Common myeloid progenitor, CD34-positive (primary cell): ENCODE results near the gene RASD2.

Experiments used
- CTCF ChIA-PET: fragments of 350-600 bp; sonication (Branson Sonifier 250); formaldehyde crosslinking; loops from one replicate; lab custom pipeline; 2021; ENCODE audit warnings: antibody characterized with exemption; lab: Charles Lee
- POLR2A ChIA-PET: fragments of 350-600 bp; sonication (Branson Sonifier 250); formaldehyde crosslinking; loops from one replicate; lab custom pipeline; 2021; ENCODE audit warnings: antibody characterized with exemption; lab: Charles Lee
- DNase-seq, 3 donors: peaks; one replicate each; pipeline versions ENCODE4 v3.0.0 to v3.0.0-alpha.2; 2013
- H3K27ac ChIP-seq, 2 experiments: 1 replicate in 1 of 2; 2 replicates in 1 of 2; pipeline ENCODE4 v1.7.0; 2013; ENCODE audit warnings: inconsistent platforms in 2 of 2, low read length in 2 of 2, mild to moderate bottlenecking in 2 of 2, low read depth in 1 of 2, moderate library complexity in 1 of 2; ENCODE audit not compliant: severe bottlenecking in 2 of 2, insufficient read depth in 1 of 2, poor library complexity in 1 of 2
- H3K27me3 ChIP-seq, 5 experiments: replicated peaks in 2 of 5; 1 replicate in 3 of 5; 2 replicates in 2 of 5; pipeline versions ENCODE4 v1.6.1 to v1.7.0; 2013; ENCODE audit warnings: low read length in 4 of 5, mild to moderate bottlenecking in 2 of 5, moderate library complexity in 2 of 5, inconsistent platforms in 1 of 5; ENCODE audit not compliant: insufficient read depth in 5 of 5, control insufficient read depth in 4 of 5
- H3K36me3 ChIP-seq, 4 experiments: 1 replicate in 2 of 4; 2 replicates in 2 of 4; pipeline versions ENCODE4 v1.6.1 to v1.7.0; 2013; ENCODE audit warnings: low read length in 3 of 4, control low read depth in 1 of 4, mild to moderate bottlenecking in 1 of 4; ENCODE audit not compliant: control insufficient read depth in 4 of 4, insufficient read depth in 4 of 4
- H3K4me1 ChIP-seq, 4 experiments: 1 replicate in 3 of 4; 2 replicates in 1 of 4; pipeline versions ENCODE4 v1.6.1 to v1.7.1; 2013; ENCODE audit warnings: low read length in 3 of 4, mild to moderate bottlenecking in 3 of 4, control low read depth in 1 of 4, inconsistent platforms in 1 of 4, moderate library complexity in 1 of 4; ENCODE audit not compliant: control insufficient read depth in 4 of 4, insufficient read depth in 4 of 4; ENCODE audit errors: control extremely low read depth in 1 of 4
- H3K4me3 ChIP-seq, 7 experiments: 1 replicate in 4 of 7; 2 replicates in 3 of 7; pipeline versions ENCODE4 v1.5.1 to v1.7.0; 2013; ENCODE audit warnings: mild to moderate bottlenecking in 7 of 7, low read length in 6 of 7, moderate library complexity in 6 of 7, inconsistent platforms in 2 of 7, low read depth in 2 of 7, control low read depth in 1 of 7; ENCODE audit not compliant: insufficient read depth in 4 of 7, control insufficient read depth in 1 of 7; ENCODE audit errors: extremely low read depth in 1 of 7
- H3K9me3 ChIP-seq, 5 experiments: 1 replicate in 4 of 5; 2 replicates in 1 of 5; pipeline versions ENCODE4 v1.6.1 to v1.7.1; 2013; ENCODE audit warnings: low read length in 4 of 5, mild to moderate bottlenecking in 2 of 5, inconsistent platforms in 1 of 5, low read depth in 1 of 5, moderate library complexity in 1 of 5; ENCODE audit not compliant: control insufficient read depth in 4 of 5, insufficient read depth in 2 of 5; ENCODE audit errors: control extremely low read depth in 1 of 5
- WGBS: methylation state at CpG from one replicate; pipeline ENCODE4 v1.1.5; 2013; ENCODE audit not compliant: insufficient coverage; 5-methylcytosine and 5-hydroxymethylcytosine counted together

RASD2 gene

GRCh38 chr22:35552846-35553245, 12.2 kb downstream of the RASD2 start:
- Histone ChIP-seq H3K4me1 (peaks cover 0 to 5% (median 1%) of the 10 kb centered on the region in 4 experiments), H3K36me3 (no peaks in the 10 kb centered on the region), H3K4me3 (no peak overlapping the region), H3K9me3 (no peaks in the 10 kb centered on the region), H3K27ac (no peak overlapping the region), H3K27me3 (peaks cover 0 to 6% (median 0%) of the 10 kb centered on the region in 5 experiments)
- ChIA-PET CTCF (interaction anchor here (1.5 kb wide), 1 partner anchor 69 kb away, joined by 3 read pairs; no protein-coding TSS in a partner anchor), POLR2A (no interaction called here)
- WGBS, result 83% methylated on average over 11 of the region's 11 CpGs
- DNase-seq, result no peak

- H3K9me3 ChIP-seq, result no peaks in the 10 kb centered on the region
- H3K4me3 ChIP-seq, result no peak overlapping the region
- no peak overlapping the region for H3K27ac ChIP-seq
- no peaks in the 10 kb centered on the region for H3K36me3 ChIP-seq
- POLR2A ChIA-PET, result no interaction called here
- peaks cover 0 to 6% (median 0%) of the 10 kb centered on the region in 5 experiments for H3K27me3 ChIP-seq
- WGBS, result 100% methylated on average over 2 of the region's 2 CpGs
- peaks cover 0 to 10% (median 5%) of the 10 kb centered on the region in 4 experiments for H3K4me1 ChIP-seq
- no peak for DNase-seq
- CTCF ChIA-PET, result interaction anchor here (1.5 kb wide), 1 partner anchor 68 kb away, joined by 3 read pairs; no protein-coding TSS in a partner anchor
Observed at GRCh38 chr22:35553341-35553740, 12.7 kb downstream of the RASD2 start.

GRCh38 chr22:35554297-35554845, 13.7 kb downstream of the RASD2 start:
- Histone ChIP-seq H3K36me3 (no peaks in the 10 kb centered on the region), H3K27me3 (peaks cover 0 to 6% (median 0%) of the 10 kb centered on the region in 5 experiments), H3K27ac (no peak overlapping the region), H3K9me3 (no peaks in the 10 kb centered on the region), H3K4me1 (peaks cover 0 to 12% (median 6%) of the 10 kb centered on the region in 4 experiments), H3K4me3 (no peak overlapping the region)
- ChIA-PET CTCF (no interaction called here), POLR2A (no interaction called here)
- DNase-seq, result no peak
- WGBS, result 42% methylated on average over 4 of the region's 10 CpGs

- WGBS, result 95% methylated on average over 9 of the region's 13 CpGs
- no peak overlapping the region for H3K4me3 ChIP-seq
Observed at GRCh38 chr22:35555483-35555890, 14.9 kb downstream of the RASD2 start.

GRCh38 chr22:35555946-35556547, 15.4 kb downstream of the RASD2 start:
- CTCF ChIA-PET, result interaction anchor here (1.5 kb wide), 1 partner anchor 20 kb away, joined by 4 read pairs; no protein-coding TSS in a partner anchor

More at GRCh38 chr22:35555483-35555890, 14.9 kb downstream of the RASD2 start:
- ChIA-PET CTCF (no interaction called here), POLR2A (no interaction called here)
- Histone ChIP-seq H3K27ac (no peak overlapping the region), H3K36me3 (no peaks in the 10 kb centered on the region), H3K27me3 (peaks cover 0 to 6% (median 0%) of the 10 kb centered on the region in 5 experiments), H3K4me1 (peaks cover 0 to 12% (median 6%) of the 10 kb centered on the region in 4 experiments), H3K9me3 (no peaks in the 10 kb centered on the region)
- DNase-seq, result no peak

GRCh38 chr22:35556666-35557065, 16.0 kb downstream of the RASD2 start:
- peaks cover 0 to 12% (median 6%) of the 10 kb centered on the region in 4 experiments for H3K4me1 ChIP-seq
- CTCF ChIA-PET, result interaction anchor here (1.0 to 1.5 kb wide), 3 partner anchors 12 to 126 kb away, joined by 3 to 4 read pairs (median 3); no protein-coding TSS in a partner anchor

More at GRCh38 chr22:35555946-35556547, 15.4 kb downstream of the RASD2 start:
- POLR2A ChIA-PET, result no interaction called here
- Histone ChIP-seq H3K27me3 (peaks cover 0 to 6% (median 0%) of the 10 kb centered on the region in 5 experiments), H3K27ac (no peak overlapping the region), H3K4me3 (no peak overlapping the region), H3K9me3 (no peaks in the 10 kb centered on the region), H3K36me3 (no peaks in the 10 kb centered on the region), H3K4me1 (peaks cover 0 to 12% (median 6%) of the 10 kb centered on the region in 4 experiments)
- no peak for DNase-seq
- WGBS, result 80% methylated on average over 10 of the region's 10 CpGs

GRCh38 chr22:35558031-35558430, 17.4 kb downstream of the RASD2 start:
- ChIA-PET CTCF (interaction anchor here (1.4 kb wide), 1 partner anchor 14 kb away, joined by 3 read pairs; no protein-coding TSS in a partner anchor), POLR2A (no interaction called here)
- H3K4me1 ChIP-seq, result peaks cover 0 to 9% (median 5%) of the 10 kb centered on the region in 4 experiments
- peak in 2 of 3 donors; percentile 49 to 50 for DNase-seq
- H3K27me3 ChIP-seq, result peaks cover 0 to 6% (median 0%) of the 10 kb centered on the region in 5 experiments
- WGBS, result 80% methylated on average over 3 of the region's 5 CpGs
- no peak overlapping the region for H3K27ac ChIP-seq
- no peaks in the 10 kb centered on the region for H3K36me3 ChIP-seq
- H3K9me3 ChIP-seq, result no peaks in the 10 kb centered on the region
- no peak overlapping the region for H3K4me3 ChIP-seq

More at GRCh38 chr22:35556666-35557065, 16.0 kb downstream of the RASD2 start:
- Histone ChIP-seq H3K36me3 (no peaks in the 10 kb centered on the region), H3K9me3 (no peaks in the 10 kb centered on the region), H3K4me3 (no peak overlapping the region), H3K27me3 (peaks cover 0 to 6% (median 0%) of the 10 kb centered on the region in 5 experiments), H3K27ac (no peak overlapping the region)
- DNase-seq, result no peak
- POLR2A ChIA-PET, result no interaction called here
- WGBS, result 94% methylated on average over 5 of the region's 5 CpGs
